ENCODE measurements around the gene FAM135A. TPM values are rescaled to one million over a fixed set of nuclear protein-coding genes. Genes with fewer than 3 reads are reported as not detected.
A peak's percentile ranks its signal among the peaks of the same experiment; 100 is the strongest.
"Not testable (repeated sequence)": the region's sequence is repeated elsewhere in the genome, so short reads cannot be mapped to it uniquely, and the experiment has no call there.

The FAM135A gene
- total RNA-seq, 3 donors from 2014 or later: 3.0 to 3.5 (median 3.5) TPM

DNA sequence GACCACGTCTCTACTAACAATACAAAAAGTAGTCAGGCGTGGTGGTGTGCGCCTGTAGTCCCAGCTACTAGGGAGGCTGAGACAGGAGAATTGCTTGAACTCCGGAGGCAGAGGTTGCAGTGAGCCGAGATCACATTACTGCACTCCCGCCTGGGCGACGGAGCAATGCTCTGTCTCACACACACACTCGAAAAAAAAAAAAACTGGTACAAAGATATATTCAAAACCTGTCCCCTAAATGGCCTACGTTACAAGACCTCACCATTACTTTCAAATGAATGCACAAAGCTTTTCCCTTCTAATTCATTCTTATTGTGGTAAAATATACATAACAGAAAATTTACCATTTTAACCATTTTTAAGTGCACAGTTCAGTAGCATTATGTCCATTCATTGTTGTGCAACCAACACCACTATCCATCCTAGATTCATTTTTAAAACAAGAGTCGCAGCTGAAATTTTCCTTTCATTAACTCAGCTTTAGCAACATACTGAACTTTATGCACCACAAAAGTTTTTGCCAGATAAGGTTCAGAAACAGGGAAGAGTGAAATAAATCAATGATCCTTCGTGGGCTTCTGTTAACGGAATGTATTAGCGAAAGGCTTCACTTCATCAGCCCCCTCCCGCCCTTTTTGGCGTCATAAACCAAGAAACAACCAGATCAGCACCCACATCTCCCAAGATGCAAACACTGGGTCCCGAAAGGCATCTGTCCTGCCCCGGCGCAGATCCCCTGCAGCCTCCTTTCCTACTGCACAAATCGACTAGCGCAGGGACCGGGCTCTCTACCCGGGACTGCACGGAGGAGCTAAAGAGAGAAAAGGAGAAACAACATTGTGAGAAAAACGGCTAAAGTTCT is 825 bp upstream of the FAM135A start:
- Mint-ChIP-seq H3K9me3 (no peaks in the 10 kb centered on the region), H3K4me1 (ENCODE audit: low read depth) (peaks cover 19% of the 10 kb centered on the region), H3K27me3 (ENCODE audit: low read depth) (peaks cover 2% of the 10 kb centered on the region), H3K4me3 (peak overlapping the region; percentile 92), H3K36me3 (ENCODE audit: insufficient read depth) (no peaks in the 10 kb centered on the region)
- ATAC-seq (peak; percentile 21 to 27), DNase-seq (no peak)

DNA sequence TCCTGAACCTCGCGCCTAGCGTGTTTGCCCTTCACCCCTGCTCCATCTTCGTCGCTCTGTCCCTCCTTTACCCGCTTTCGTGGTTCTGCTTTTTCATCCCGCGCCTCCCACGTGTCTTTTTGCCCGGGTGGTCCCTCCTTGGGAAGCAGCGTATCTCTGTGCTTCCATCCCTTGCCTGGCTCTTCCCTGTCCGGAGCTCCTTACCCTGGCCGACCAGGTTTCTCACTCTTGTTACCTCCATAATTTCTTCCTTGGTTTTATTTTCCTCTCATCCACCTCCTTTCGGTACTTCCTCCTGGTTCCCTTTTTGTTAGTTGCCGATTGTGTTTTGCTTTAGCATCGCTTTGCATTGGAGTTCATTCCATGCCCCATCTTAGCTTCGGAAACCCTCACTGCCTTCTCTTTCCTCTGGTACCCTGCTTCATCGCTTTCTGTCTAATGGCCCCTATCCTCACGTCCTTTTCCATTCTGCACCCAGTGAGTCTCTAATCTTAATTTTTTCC is 735 bp downstream of the FAM135A start:
- Mint-ChIP-seq H3K36me3 (ENCODE audit: insufficient read depth) (peaks cover 2% of the 10 kb centered on the region), H3K27me3 (ENCODE audit: low read depth) (no peaks in the 10 kb centered on the region), H3K9me3 (no peaks in the 10 kb centered on the region), H3K4me1 (ENCODE audit: low read depth) (peaks cover 19% of the 10 kb centered on the region), H3K4me3 (peak overlapping the region; percentile 92)
- DNase-seq: no peak
- no peak for ATAC-seq

DNA sequence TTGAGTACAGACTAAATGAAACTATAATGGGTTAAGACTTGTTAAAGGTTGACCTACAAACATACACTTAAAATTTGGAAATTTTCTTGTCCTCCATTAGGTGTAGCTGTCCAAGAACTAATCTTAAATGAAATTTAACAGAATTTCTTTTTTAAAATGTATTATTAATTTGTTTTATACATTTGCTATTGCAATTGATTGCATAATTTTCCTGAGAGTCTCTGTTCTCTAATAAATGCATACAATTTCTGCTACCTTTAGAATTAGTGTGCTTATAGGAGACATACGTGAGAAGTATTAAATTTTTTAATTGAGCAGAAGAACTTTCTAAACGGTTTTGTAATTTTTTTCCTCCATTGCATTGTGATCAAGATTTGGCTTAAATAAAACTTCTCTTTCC is 1.5 kb downstream of the FAM135A start:
- ATAC-seq: no peak
- H3K36me3 Mint-ChIP-seq (ENCODE audit: insufficient read depth): peaks cover 5% of the 10 kb centered on the region
- DNase-seq: no peak
- peaks cover 19% of the 10 kb centered on the region for H3K4me1 Mint-ChIP-seq (ENCODE audit: low read depth)
- H3K27me3 Mint-ChIP-seq (ENCODE audit: low read depth): no peaks in the 10 kb centered on the region
- H3K9me3 Mint-ChIP-seq: no peaks in the 10 kb centered on the region
- peak overlapping the region; percentile 92 for H3K4me3 Mint-ChIP-seq

DNA sequence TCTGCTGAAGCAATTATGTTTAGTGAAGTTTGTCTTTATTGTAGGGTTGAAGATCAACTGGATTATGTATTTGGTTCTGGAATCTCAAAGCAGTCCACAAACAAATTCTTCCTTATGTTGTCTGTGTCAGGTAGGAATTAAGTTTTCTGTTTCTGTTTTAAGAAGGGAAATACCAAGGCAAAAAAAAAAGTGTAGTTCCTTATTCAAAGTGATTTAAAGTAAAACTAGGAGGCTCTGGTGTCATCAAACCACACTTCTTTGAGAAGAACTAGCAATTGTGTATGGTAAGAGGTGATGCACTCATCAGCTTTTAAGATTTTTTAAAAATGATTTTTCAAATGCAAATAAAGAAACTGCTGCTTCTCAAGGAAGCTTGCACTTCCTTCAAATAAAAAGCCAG is 1.9 kb downstream of the FAM135A start:
- Mint-ChIP-seq H3K36me3 (ENCODE audit: insufficient read depth) (peaks cover 8% of the 10 kb centered on the region), H3K9me3 (no peaks in the 10 kb centered on the region), H3K27me3 (ENCODE audit: low read depth) (no peaks in the 10 kb centered on the region), H3K4me1 (ENCODE audit: low read depth) (peaks cover 19% of the 10 kb centered on the region), H3K4me3 (peak overlapping the region; percentile 1)
- ATAC-seq (no peak), DNase-seq (no peak)

DNA sequence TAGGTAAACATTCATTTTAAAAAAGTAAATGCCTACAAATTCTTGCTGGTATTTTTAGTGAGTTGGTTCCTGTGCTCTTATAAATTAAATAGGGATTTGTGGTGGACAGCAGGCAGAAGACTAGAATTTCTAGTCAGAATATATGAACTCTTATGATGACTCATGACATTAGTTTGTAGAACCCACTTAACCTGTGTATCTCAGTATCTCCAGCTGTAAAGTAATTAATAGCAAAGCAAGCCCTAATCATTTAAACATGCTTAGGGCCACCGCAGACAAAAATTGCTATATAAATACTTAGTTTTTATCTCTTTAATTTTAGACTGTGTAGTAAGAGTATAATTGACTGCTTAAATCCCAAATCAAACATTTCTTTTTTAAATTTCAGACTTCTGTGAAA is 2.4 kb downstream of the FAM135A start:
- H3K4me3 Mint-ChIP-seq: no peak overlapping the region
- H3K27me3 Mint-ChIP-seq (ENCODE audit: low read depth): no peaks in the 10 kb centered on the region
- ATAC-seq: no peak
- H3K9me3 Mint-ChIP-seq: no peaks in the 10 kb centered on the region
- H3K36me3 Mint-ChIP-seq (ENCODE audit: insufficient read depth): peaks cover 8% of the 10 kb centered on the region
- H3K4me1 Mint-ChIP-seq (ENCODE audit: low read depth): peaks cover 19% of the 10 kb centered on the region
- DNase-seq: no peak

DNA sequence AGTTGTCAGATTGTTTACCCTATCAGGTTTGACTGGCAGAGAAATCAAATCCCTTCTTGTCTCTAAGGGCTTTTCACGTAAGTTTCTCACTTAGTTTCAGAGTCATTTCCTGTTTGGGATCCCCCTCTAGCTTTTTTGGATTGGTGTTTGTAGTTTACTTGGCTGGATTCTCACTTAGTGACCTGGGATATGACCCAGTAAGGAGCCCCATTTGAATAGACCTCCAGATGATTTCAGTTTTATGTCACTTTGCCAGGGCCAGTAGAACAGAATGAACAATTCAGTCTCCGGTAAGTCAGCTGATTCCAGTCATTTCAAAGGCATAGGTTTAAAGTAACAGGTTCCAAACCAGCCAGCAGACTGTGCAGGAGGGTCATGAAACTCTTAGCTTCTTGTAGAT is 8.2 kb downstream of the FAM135A start:
- no peak for ATAC-seq

DNA sequence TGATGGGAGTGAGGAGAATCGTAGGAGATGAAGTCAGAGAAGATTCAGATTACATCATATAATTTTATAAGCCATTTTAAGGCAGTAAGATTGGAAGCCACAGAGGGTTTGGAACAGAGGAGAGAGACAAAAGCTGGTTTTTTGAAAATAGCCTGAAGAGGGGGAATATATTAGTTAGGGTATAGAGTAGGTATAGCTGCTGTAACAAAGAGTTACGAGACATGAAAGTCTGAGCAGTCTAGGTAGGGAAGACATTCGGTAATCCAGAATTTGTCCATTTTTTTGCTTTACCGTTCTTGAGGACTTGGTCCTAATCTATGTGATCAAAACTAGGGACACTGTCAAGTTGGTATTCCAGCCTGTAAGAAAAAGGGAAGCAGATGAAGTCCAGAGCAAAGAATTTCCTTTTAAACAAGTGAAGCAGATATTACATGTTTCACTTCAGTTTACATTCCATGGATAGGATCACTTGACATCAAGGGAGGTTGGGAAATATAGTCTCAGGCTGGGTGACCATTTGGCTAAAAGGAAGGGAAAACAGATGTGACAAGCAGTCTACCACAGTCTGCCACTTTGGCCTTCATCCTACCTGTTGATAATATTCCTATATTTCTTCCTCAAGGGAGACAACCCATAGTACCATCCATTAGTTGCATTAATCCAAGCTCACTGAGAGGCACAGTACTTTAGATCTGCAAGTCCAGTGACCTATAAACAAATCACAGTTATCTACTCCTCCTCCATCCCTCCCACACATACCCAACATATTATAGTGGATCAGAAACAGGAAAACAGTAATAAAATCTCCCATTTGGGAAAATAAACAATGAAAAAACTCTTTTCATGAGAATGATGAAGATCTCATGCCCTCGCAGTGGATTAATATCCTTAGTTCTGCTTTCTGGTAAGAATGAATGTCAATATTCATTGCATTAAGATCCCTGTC is 10.2 kb downstream of the FAM135A start:
- no peaks in the 10 kb centered on the region for H3K4me1 Mint-ChIP-seq (ENCODE audit: low read depth)
- H3K27me3 Mint-ChIP-seq (ENCODE audit: low read depth): no peaks in the 10 kb centered on the region
- no peak overlapping the region for H3K4me3 Mint-ChIP-seq

More for the DNA sequence above, 8.2 kb downstream of the FAM135A start:
- peaks cover 13% of the 10 kb centered on the region for H3K36me3 Mint-ChIP-seq (ENCODE audit: insufficient read depth)
- no peaks in the 10 kb centered on the region for H3K9me3 Mint-ChIP-seq
- H3K27me3 Mint-ChIP-seq (ENCODE audit: low read depth): no peaks in the 10 kb centered on the region
- H3K4me1 Mint-ChIP-seq (ENCODE audit: low read depth): no peaks in the 10 kb centered on the region
- no peak overlapping the region for H3K4me3 Mint-ChIP-seq
- DNase-seq: no peak

DNA sequence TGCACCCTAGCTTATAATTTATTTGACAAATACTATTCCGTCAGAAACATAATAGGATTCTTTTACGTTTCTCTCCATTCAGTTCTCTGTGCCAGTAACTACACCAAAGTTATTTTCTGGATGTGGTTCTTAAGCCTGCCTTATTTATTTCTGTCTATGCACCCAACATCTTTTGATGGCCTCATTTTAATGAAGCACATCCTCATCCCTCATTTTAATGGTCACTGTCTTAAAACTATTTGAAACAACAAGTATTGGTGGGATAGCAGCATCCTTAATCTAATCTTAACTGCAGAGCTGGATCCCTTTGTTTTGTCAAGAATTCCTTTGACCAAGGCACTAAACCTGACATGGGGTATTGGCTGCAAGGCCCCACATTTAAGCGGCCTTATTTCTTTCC is 11.0 kb downstream of the FAM135A start:
- no peak overlapping the region for H3K4me3 Mint-ChIP-seq
- no peaks in the 10 kb centered on the region for H3K4me1 Mint-ChIP-seq (ENCODE audit: low read depth)
- H3K9me3 Mint-ChIP-seq: no peaks in the 10 kb centered on the region
- ATAC-seq (no peak), DNase-seq (no peak)
- peaks cover 15% of the 10 kb centered on the region for H3K36me3 Mint-ChIP-seq (ENCODE audit: insufficient read depth)
- H3K27me3 Mint-ChIP-seq (ENCODE audit: low read depth): no peaks in the 10 kb centered on the region

More for the DNA sequence above, 10.2 kb downstream of the FAM135A start:
- no peak for DNase-seq
- ATAC-seq: no peak
- no peaks in the 10 kb centered on the region for H3K9me3 Mint-ChIP-seq
- peaks cover 11% of the 10 kb centered on the region for H3K36me3 Mint-ChIP-seq (ENCODE audit: insufficient read depth)

DNA sequence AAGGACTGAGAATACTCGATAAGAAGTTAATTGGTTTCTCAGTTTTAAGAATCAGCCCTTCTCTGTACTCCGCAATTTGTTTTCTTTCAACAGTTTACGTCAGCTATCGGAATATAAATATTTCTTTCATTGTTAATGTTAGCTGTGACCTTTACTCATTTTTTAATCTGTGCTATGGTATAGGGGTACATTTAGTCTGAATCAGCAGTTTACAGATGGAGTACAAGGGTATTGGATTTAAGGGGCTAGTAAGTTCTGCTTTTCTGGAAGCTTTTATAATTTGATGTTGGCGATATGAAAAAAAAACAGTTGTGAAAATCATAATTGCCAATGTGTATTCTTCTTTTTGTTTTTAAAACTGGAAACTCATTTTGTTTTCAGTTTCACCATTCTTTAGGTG is 23.0 kb downstream of the FAM135A start:
- ATAC-seq: no peak
- Mint-ChIP-seq H3K9me3 (no peaks in the 10 kb centered on the region), H3K36me3 (ENCODE audit: insufficient read depth) (peaks cover 16% of the 10 kb centered on the region), H3K4me1 (ENCODE audit: low read depth) (no peaks in the 10 kb centered on the region), H3K27me3 (ENCODE audit: low read depth) (no peaks in the 10 kb centered on the region), H3K4me3 (no peak overlapping the region)
- DNase-seq: no peak

DNA sequence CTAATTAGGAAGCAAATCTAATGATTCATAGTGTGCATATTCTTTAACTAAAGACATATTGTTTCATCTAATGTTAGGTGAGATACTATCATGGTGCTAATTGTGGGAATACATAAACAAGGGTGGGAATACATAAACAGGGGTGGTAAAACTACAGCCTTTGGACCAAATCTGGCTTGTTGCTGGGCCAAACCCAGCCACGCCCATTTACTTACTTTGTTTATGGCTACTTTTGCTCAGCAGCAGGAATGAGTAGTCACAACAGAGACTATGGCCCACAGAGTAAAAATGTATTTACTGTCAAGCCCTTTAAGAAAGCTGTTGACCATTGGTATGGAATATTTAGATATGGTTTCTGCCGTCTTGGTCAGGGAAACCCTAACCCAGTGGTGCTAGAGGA is 31.7 kb downstream of the FAM135A start:
- Mint-ChIP-seq H3K27me3 (ENCODE audit: low read depth) (no peaks in the 10 kb centered on the region), H3K4me3 (no peak overlapping the region), H3K36me3 (ENCODE audit: insufficient read depth) (peaks cover 21% of the 10 kb centered on the region), H3K9me3 (peaks cover 13% of the 10 kb centered on the region), H3K4me1 (ENCODE audit: low read depth) (no peaks in the 10 kb centered on the region)
- no peak for DNase-seq
- no peak for ATAC-seq

DNA sequence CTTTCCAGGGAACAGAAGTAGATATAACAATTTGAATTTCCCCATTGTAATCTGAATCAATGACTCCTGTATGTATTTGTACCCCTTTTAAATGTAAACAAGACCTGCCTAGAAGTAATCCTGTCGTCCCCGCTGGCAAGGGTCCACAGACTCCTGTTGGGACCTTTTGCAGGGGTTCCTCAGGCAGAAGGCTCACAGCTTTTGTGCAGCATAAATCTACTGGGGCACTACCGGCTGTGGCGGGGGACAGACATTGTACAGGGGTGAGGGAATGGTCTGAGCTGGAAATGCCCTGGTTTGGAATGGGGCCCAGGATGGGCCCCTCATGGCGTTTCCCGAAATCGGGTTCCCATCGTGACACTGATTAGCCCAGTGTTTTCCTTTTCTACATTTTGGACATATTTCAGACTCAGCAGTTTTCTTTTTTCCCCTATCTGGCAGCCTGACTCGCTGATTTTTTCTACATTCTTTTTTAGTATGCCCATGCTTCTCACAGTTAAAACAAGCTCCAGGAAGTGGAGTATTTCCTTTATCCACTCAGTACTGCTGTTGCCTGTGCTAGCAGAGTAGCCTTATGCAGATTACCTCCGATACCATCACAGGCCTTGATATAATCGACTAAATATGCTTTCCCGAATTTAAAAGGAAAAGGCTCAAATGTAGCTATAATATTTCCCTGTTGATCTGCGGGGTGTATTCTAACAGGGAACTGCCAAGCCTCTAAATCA is 34.2 kb downstream of the FAM135A start:
- not testable (repeated sequence) for H3K27me3 Mint-ChIP-seq (ENCODE audit: low read depth); H3K4me1 Mint-ChIP-seq (ENCODE audit: low read depth); DNase-seq; ATAC-seq; H3K4me3 Mint-ChIP-seq
- Mint-ChIP-seq H3K36me3 (ENCODE audit: insufficient read depth) (peaks cover 25% of the 10 kb centered on the region), H3K9me3 (peaks cover 16% of the 10 kb centered on the region)

DNA sequence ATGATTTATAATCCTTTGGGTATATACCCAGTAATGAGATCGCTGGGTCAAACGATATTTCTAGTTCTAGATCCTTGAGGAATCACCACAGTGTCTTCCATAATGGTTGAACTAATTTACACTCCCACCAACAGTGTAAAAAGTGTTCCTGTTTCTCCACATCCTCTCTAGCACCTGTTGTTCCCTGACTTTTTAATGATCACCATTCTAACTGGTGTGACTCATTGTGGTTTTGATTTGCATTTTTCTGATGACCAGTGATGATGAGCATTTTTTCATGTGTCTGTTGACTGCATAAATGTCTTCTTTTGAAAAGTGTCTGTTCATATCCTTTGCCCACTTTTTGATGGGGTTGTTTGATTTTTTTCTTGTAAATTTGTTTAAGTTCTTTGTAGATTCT is 40.6 kb downstream of the FAM135A start:
- ATAC-seq; H3K4me1 Mint-ChIP-seq (ENCODE audit: low read depth); H3K4me3 Mint-ChIP-seq; DNase-seq; H3K9me3 Mint-ChIP-seq; H3K27me3 Mint-ChIP-seq (ENCODE audit: low read depth): not testable (repeated sequence)
- H3K36me3 Mint-ChIP-seq (ENCODE audit: insufficient read depth): peaks cover 24% of the 10 kb centered on the region

DNA sequence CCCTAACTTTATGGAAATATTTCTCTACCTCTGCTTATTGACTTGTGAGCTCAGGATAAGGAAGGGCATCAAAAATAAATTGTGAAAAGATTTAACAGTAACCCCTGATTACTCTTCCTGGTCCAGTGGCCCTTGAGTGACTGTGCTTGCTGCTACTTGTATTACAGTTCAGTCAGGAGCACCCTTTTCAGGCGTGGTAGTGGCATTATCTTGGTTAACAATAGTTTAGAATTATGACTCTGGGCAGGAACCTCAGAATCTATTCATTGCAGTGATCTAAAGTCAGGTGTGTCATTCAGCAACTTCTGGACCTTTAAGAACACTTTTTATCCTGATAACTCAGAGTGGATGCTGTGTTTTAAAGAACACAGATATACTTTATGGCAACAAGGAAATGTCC is 43.4 kb downstream of the FAM135A start:
- Mint-ChIP-seq H3K27me3 (ENCODE audit: low read depth) (no peaks in the 10 kb centered on the region), H3K4me1 (ENCODE audit: low read depth) (no peaks in the 10 kb centered on the region), H3K36me3 (ENCODE audit: insufficient read depth) (peaks cover 19% of the 10 kb centered on the region), H3K4me3 (no peak overlapping the region), H3K9me3 (no peaks in the 10 kb centered on the region)
- no peak for ATAC-seq
- no peak for DNase-seq

DNA sequence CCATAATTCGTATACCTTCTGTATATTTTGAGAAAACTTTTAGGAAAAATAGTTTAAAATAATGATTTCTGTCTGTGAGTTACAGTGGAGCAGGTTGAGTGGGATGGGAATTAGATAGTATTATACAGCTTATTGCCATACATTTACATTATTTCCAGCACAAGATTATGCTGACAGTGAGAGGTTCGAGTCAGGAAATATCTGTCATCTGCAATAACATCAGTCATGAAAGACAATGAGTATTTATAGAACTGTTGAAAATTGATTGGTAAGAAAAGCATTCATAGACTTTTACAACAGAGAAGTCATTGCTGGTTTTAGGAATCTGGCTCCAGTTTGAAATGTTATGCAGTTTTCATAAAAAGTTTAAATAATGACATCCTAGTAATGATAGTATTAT is 45.9 kb downstream of the FAM135A start:
- H3K4me1 Mint-ChIP-seq (ENCODE audit: low read depth): no peaks in the 10 kb centered on the region
- no peak for ATAC-seq
- no peaks in the 10 kb centered on the region for H3K27me3 Mint-ChIP-seq (ENCODE audit: low read depth)
- H3K4me3 Mint-ChIP-seq: no peak overlapping the region
- no peaks in the 10 kb centered on the region for H3K9me3 Mint-ChIP-seq
- DNase-seq: no peak
- peaks cover 10% of the 10 kb centered on the region for H3K36me3 Mint-ChIP-seq (ENCODE audit: insufficient read depth)
